HUES48 (cell line): ENCODE results near the gene TXNDC11.

ENCODE experiments used
- H3K27ac ChIP-seq: one replicate; pipeline ENCODE4 v1.7.0; 2013; ENCODE audit warnings: low read depth, low read length, inconsistent platforms
- H3K27me3 ChIP-seq: 2 replicates; pipeline ENCODE4 v1.6.1; 2013; ENCODE audit warnings: mild to moderate bottlenecking, low read length; ENCODE audit not compliant: control insufficient read depth, insufficient read depth
- H3K36me3 ChIP-seq: 2 replicates; pipeline ENCODE4 v1.6.1; 2013; ENCODE audit warnings: low read length; ENCODE audit not compliant: control insufficient read depth, insufficient read depth
- H3K4me1 ChIP-seq: 2 replicates; pipeline ENCODE4 v1.6.1; 2013; ENCODE audit warnings: mild to moderate bottlenecking, low read length; ENCODE audit not compliant: control insufficient read depth, insufficient read depth
- H3K4me3 ChIP-seq: 2 replicates; pipeline ENCODE4 v1.5.1; 2013; ENCODE audit warnings: mild to moderate bottlenecking, low read depth, low read length
- H3K9ac ChIP-seq: 2 replicates; pipeline ENCODE4 v1.6.1; 2013; ENCODE audit warnings: mild to moderate bottlenecking, low read depth, low read length, moderate library complexity
- H3K9me3 ChIP-seq: 2 replicates; pipeline ENCODE4 v1.6.1; 2013; ENCODE audit warnings: low read length; ENCODE audit not compliant: control insufficient read depth, insufficient read depth

Gene TXNDC11

GRCh38 chr16:11700264-11701029 lies 42.2 kb downstream of the TXNDC11 start:
- Histone ChIP-seq H3K9me3 (no peaks in the 10 kb centered on the region), H3K4me1 (no peaks in the 10 kb centered on the region), H3K4me3 (no peak overlapping the region), H3K27ac (no peak overlapping the region), H3K27me3 (no peaks in the 10 kb centered on the region), H3K36me3 (peaks cover 32% of the 10 kb centered on the region), H3K9ac (no peak overlapping the region)

GRCh38 chr16:11699234-11699894 lies 43.3 kb downstream of the TXNDC11 start:
- Histone ChIP-seq H3K9ac (no peak overlapping the region), H3K4me3 (no peak overlapping the region), H3K27me3 (no peaks in the 10 kb centered on the region), H3K36me3 (peaks cover 38% of the 10 kb centered on the region), H3K4me1 (no peaks in the 10 kb centered on the region), H3K9me3 (no peaks in the 10 kb centered on the region), H3K27ac (no peak overlapping the region)

- H3K9ac ChIP-seq: no peak overlapping the region
- no peaks in the 10 kb centered on the region for H3K27me3 ChIP-seq
- no peak overlapping the region for H3K4me3 ChIP-seq
- H3K9me3 ChIP-seq: no peaks in the 10 kb centered on the region
- H3K4me1 ChIP-seq: no peaks in the 10 kb centered on the region
- H3K27ac ChIP-seq: no peak overlapping the region
- peaks cover 38% of the 10 kb centered on the region for H3K36me3 ChIP-seq
Measured at GRCh38 chr16:11698271-11698689, 44.4 kb downstream of the TXNDC11 start.

- Histone ChIP-seq H3K4me3 (no peak overlapping the region), H3K27ac (no peak overlapping the region), H3K9me3 (no peaks in the 10 kb centered on the region), H3K36me3 (peaks cover 32% of the 10 kb centered on the region), H3K27me3 (no peaks in the 10 kb centered on the region), H3K4me1 (no peaks in the 10 kb centered on the region), H3K9ac (no peak overlapping the region)
Measured at GRCh38 chr16:11697319-11697718, 45.3 kb downstream of the TXNDC11 start.

- H3K4me1 ChIP-seq: no peaks in the 10 kb centered on the region
- no peak overlapping the region for H3K27ac ChIP-seq
- H3K36me3 ChIP-seq: peaks cover 41% of the 10 kb centered on the region
- H3K9me3 ChIP-seq: no peaks in the 10 kb centered on the region
- H3K27me3 ChIP-seq: no peaks in the 10 kb centered on the region
- no peak overlapping the region for H3K4me3 ChIP-seq
- no peak overlapping the region for H3K9ac ChIP-seq
Measured at GRCh38 chr16:11696266-11697012, 46.2 kb downstream of the TXNDC11 start.

GRCh38 chr16:11692651-11693050 lies 50.0 kb downstream of the TXNDC11 start:
- Histone ChIP-seq H3K9me3 (no peaks in the 10 kb centered on the region), H3K4me1 (no peaks in the 10 kb centered on the region), H3K4me3 (no peak overlapping the region), H3K36me3 (peaks cover 53% of the 10 kb centered on the region), H3K9ac (no peak overlapping the region), H3K27me3 (no peaks in the 10 kb centered on the region), H3K27ac (no peak overlapping the region)

- H3K27me3 ChIP-seq: no peaks in the 10 kb centered on the region
- H3K9ac ChIP-seq: no peak overlapping the region
- H3K4me1 ChIP-seq: no peaks in the 10 kb centered on the region
- peaks cover 53% of the 10 kb centered on the region for H3K36me3 ChIP-seq
- H3K27ac ChIP-seq: no peak overlapping the region
- H3K4me3 ChIP-seq: no peak overlapping the region
- no peaks in the 10 kb centered on the region for H3K9me3 ChIP-seq
Measured at GRCh38 chr16:11692171-11692570, 50.5 kb downstream of the TXNDC11 start.

- no peak overlapping the region for H3K4me3 ChIP-seq
- H3K27ac ChIP-seq: no peak overlapping the region
- peaks cover 53% of the 10 kb centered on the region for H3K36me3 ChIP-seq
- no peaks in the 10 kb centered on the region for H3K4me1 ChIP-seq
- no peak overlapping the region for H3K9ac ChIP-seq
- H3K9me3 ChIP-seq: no peaks in the 10 kb centered on the region
- no peaks in the 10 kb centered on the region for H3K27me3 ChIP-seq
Measured at GRCh38 chr16:11691771-11692170, 50.9 kb downstream of the TXNDC11 start.

GRCh38 chr16:11691235-11691634 lies 51.4 kb downstream of the TXNDC11 start:
- no peaks in the 10 kb centered on the region for H3K9me3 ChIP-seq
- no peak overlapping the region for H3K27ac ChIP-seq
- no peak overlapping the region for H3K9ac ChIP-seq
- H3K27me3 ChIP-seq: no peaks in the 10 kb centered on the region
- H3K4me3 ChIP-seq: no peak overlapping the region
- peaks cover 53% of the 10 kb centered on the region for H3K36me3 ChIP-seq
- H3K4me1 ChIP-seq: no peaks in the 10 kb centered on the region

GRCh38 chr16:11689031-11689840 lies 53.4 kb downstream of the TXNDC11 start:
- Histone ChIP-seq H3K4me1 (no peaks in the 10 kb centered on the region), H3K36me3 (peaks cover 55% of the 10 kb centered on the region), H3K4me3 (no peak overlapping the region), H3K9me3 (no peaks in the 10 kb centered on the region), H3K27me3 (no peaks in the 10 kb centered on the region), H3K27ac (no peak overlapping the region), H3K9ac (no peak overlapping the region)
